Activated CD8-positive, alpha-beta memory T cell treated with anti-CD3 and anti-CD28 coated beads, Interleukin-2, amount 10 ng/mL, durations not matched to agents 7 days and 5 days (primary cell): ENCODE results near the gene PCK2. TPM values are rescaled to one million over a fixed set of nuclear protein-coding genes. Genes with fewer than 3 reads are reported as not detected.

Experiments used
- microRNA-seq: library from miRNA; unstranded; fragments of <30 nt; microRNA quantifications from one replicate; pipeline ENCODE4 v1.2.0, GENCODE V29; 2022
- total RNA-seq, 2 experiments: library from RNA; stranded (reverse); gene quantifications; one replicate each; pipeline ENCODE4 v1.2.3, GENCODE V29; 2021

The PCK2 gene
- total RNA-seq, 2 experiments from 2014 or later = 61.7 to 87.0 TPM

Small RNA genes lying within 50 kb of the gene (microRNA-seq; reads per million reads assigned to microRNA genes)
- gene MIR7703 = not detected

Other genes with a start within 250 kb of the PCK2 start
- 10 to 100 TPM; 15.5 to 20.7 TPM for gene DHRS4, start 140.5 kb upstream of the PCK2 start, total RNA-seq
- 10 to 100 TPM; 16.0 to 19.4 TPM for gene DHRS4L2, start 105.4 kb upstream of the PCK2 start, total RNA-seq
- 1 to 10 TPM; 2.9 to 3.3 TPM for gene CARMIL3, start 42.3 kb upstream of the PCK2 start, total RNA-seq
- gene CPNE6, start 22.7 kb upstream of the PCK2 start, total RNA-seq = under 1 TPM in 1 of 2 experiments, not detected in 1; 0.12 TPM
- gene DCAF11, start 20.5 kb downstream of the PCK2 start, total RNA-seq = 10 to 100 TPM; 86.3 to 94.4 TPM
- gene NRL, start 20.6 kb downstream of the PCK2 start, total RNA-seq = 1 to 10 TPM; 2.6 to 3.2 TPM
- under 1 TPM; 0.77 to 0.91 TPM for gene FITM1, start 36.3 kb downstream of the PCK2 start, total RNA-seq
- gene PSME1, start 41.9 kb downstream of the PCK2 start, total RNA-seq = 100 to 1,000 TPM; 420 to 454 TPM
- 10 to 100 TPM; 45.5 to 56.1 TPM for gene EMC9, start 47.3 kb downstream of the PCK2 start, total RNA-seq
- 100 to 1,000 TPM; 577 to 623 TPM for gene PSME2, start 52.3 kb downstream of the PCK2 start, total RNA-seq
- 100 to 1,000 TPM; 129 to 149 TPM for gene RNF31, start 53.2 kb downstream of the PCK2 start, total RNA-seq
- 100 to 1,000 TPM; 238 to 295 TPM for gene IRF9, start 67.0 kb downstream of the PCK2 start, total RNA-seq
- gene REC8, start 77.8 kb downstream of the PCK2 start, total RNA-seq = 10 to 100 TPM; 52.9 to 92.8 TPM
- 10 to 100 TPM; 32.4 to 54.9 TPM for gene IPO4, start 94.5 kb downstream of the PCK2 start, total RNA-seq
- gene TM9SF1, start 101.1 kb downstream of the PCK2 start, total RNA-seq = 10 to 100 TPM; 26.7 to 32.8 TPM
- under 1 TPM in 1 of 2 experiments, not detected in 1; 0.42 TPM for gene TSSK4, start 111.4 kb downstream of the PCK2 start, total RNA-seq
- 10 to 100 TPM; 80.5 to 82.5 TPM for gene CHMP4A, start 119.2 kb downstream of the PCK2 start, total RNA-seq
- gene MDP1, start 121.8 kb downstream of the PCK2 start, total RNA-seq = 10 to 100 TPM; 11.4 to 16.9 TPM
- 100 to 1,000 TPM; 181 to 205 TPM for gene NEDD8, start 138.1 kb downstream of the PCK2 start, total RNA-seq
- 10 to 100 TPM; 70.6 to 71.3 TPM for gene GMPR2, start 138.6 kb downstream of the PCK2 start, total RNA-seq
- 100 to 1,000 TPM; 111 to 130 TPM for gene TINF2, start 148.3 kb downstream of the PCK2 start, total RNA-seq
- gene TGM1, start 168.9 kb downstream of the PCK2 start, total RNA-seq = 1 to 10 TPM; 3.0 to 5.1 TPM
- 10 to 100 TPM; 34.3 to 44.6 TPM for gene RABGGTA, start 177.3 kb downstream of the PCK2 start, total RNA-seq
- gene DHRS1, start 205.5 kb downstream of the PCK2 start, total RNA-seq = 10 to 100 TPM; 14.2 to 26.5 TPM
- gene NOP9, start 205.5 kb downstream of the PCK2 start, total RNA-seq = 10 to 100 TPM; 34.2 to 38.3 TPM
- gene CIDEB, start 213.7 kb downstream of the PCK2 start, total RNA-seq = 10 to 100 TPM; 24.5 to 44.2 TPM
- 10 to 100 TPM; 12.6 to 18.8 TPM for gene LTB4R2, start 215.8 kb downstream of the PCK2 start, total RNA-seq
- gene LTB4R, start 217.2 kb downstream of the PCK2 start, total RNA-seq = 10 to 100 TPM; 15.6 to 32.5 TPM
- 1 to 10 TPM; 1.6 to 3.4 TPM for gene ADCY4, start 240.8 kb downstream of the PCK2 start, total RNA-seq
- 10 to 100 TPM; 22.9 to 29.4 TPM for gene RIPK3, start 245.7 kb downstream of the PCK2 start, total RNA-seq